RKO (cell line): ENCODE measurements around the gene THBS2.

ENCODE experiments used
- DNase-seq: peaks from one replicate; pipeline ENCODE4 v3.0.0-alpha.2; 2016; ENCODE audit warnings: low spot score

The THBS2 gene

GRCh38 chr6:169249057-169249456, 4.6 kb downstream of the THBS2 start:
- no peak for DNase-seq

GRCh38 chr6:169248521-169248971, 5.1 kb downstream of the THBS2 start:
- DNase-seq: no peak

GRCh38 chr6:169247991-169248390, 5.7 kb downstream of the THBS2 start:
- DNase-seq: no peak

- no peak for DNase-seq
Observed at GRCh38 chr6:169247419-169247818, 6.2 kb downstream of the THBS2 start.

GRCh38 chr6:169246445-169246844, 7.2 kb downstream of the THBS2 start:
- DNase-seq: no peak

- DNase-seq: no peak
Observed at GRCh38 chr6:169244684-169245383, 8.8 kb downstream of the THBS2 start.

GRCh38 chr6:169243661-169244060, 10.0 kb downstream of the THBS2 start:
- DNase-seq: no peak

- no peak for DNase-seq
Observed at GRCh38 chr6:169243186-169243585, 10.5 kb downstream of the THBS2 start.

GRCh38 chr6:169241688-169242350, 11.8 kb downstream of the THBS2 start:
- DNase-seq: no peak

- DNase-seq: peak; percentile 56
Observed at GRCh38 chr6:169240591-169241390, 12.9 kb downstream of the THBS2 start.

- no peak for DNase-seq
Observed at GRCh38 chr6:169240125-169240524, 13.5 kb downstream of the THBS2 start.

- DNase-seq: no peak
Observed at GRCh38 chr6:169239181-169239580, 14.5 kb downstream of the THBS2 start.

- no peak for DNase-seq
Observed at GRCh38 chr6:169238766-169239165, 14.9 kb downstream of the THBS2 start.

- DNase-seq: no peak
Observed at GRCh38 chr6:169237496-169238134, 16.0 kb downstream of the THBS2 start.

- DNase-seq: no peak
Observed at GRCh38 chr6:169236988-169237387, 16.7 kb downstream of the THBS2 start.

GRCh38 chr6:169236545-169236944, 17.1 kb downstream of the THBS2 start:
- DNase-seq: no peak

- no peak for DNase-seq
Observed at GRCh38 chr6:169235286-169235685, 18.4 kb downstream of the THBS2 start.

GRCh38 chr6:169234634-169235033, 19.0 kb downstream of the THBS2 start:
- no peak for DNase-seq

GRCh38 chr6:169233832-169234231, 19.8 kb downstream of the THBS2 start:
- DNase-seq: no peak

GRCh38 chr6:169233181-169233580, 20.5 kb downstream of the THBS2 start:
- DNase-seq: no peak

- DNase-seq: no peak
Observed at GRCh38 chr6:169232507-169232931, 21.1 kb downstream of the THBS2 start.

GRCh38 chr6:169231790-169232506, 21.7 kb downstream of the THBS2 start:
- DNase-seq: no peak
